Uterus (tissue), 4 donors: ENCODE measurements around the gene MRPS16. TPM values are rescaled to one million over a fixed set of nuclear protein-coding genes. Genes with fewer than 3 reads are reported as not detected.

ENCODE experiments used
- DNase-seq, 2 donors: peaks; one replicate each; pipeline ENCODE4 v3.0.0-alpha.2; 2019 to 2020
- H3K27ac ChIP-seq, 2 donors: fragments of 200-600 bp; sonication (generic); 1 replicate in 1 of 2; 2 replicates in 1 of 2; pipeline ENCODE4 v1.5.1; 2016 to 2018
- H3K27me3 ChIP-seq, 2 donors: fragments of 200-600 bp; sonication (generic); one replicate each; pipeline ENCODE4 v1.5.1; 2018 to 2019; ENCODE audit warnings: control low read depth in 1 of 2
- H3K36me3 ChIP-seq, 2 donors: fragments of 200-600 bp; sonication (generic); one replicate each; pipeline ENCODE4 v1.5.1; 2019; ENCODE audit warnings: control low read depth in 1 of 2
- H3K4me1 ChIP-seq, 2 donors: fragments of 200-600 bp; sonication (generic); one replicate each; pipeline ENCODE4 v1.5.1; 2018 to 2019; ENCODE audit warnings: control low read depth in 1 of 2
- H3K4me3 ChIP-seq, 2 donors: fragments of 200-600 bp; sonication (generic); 1 replicate in 1 of 2; 2 replicates in 1 of 2; pipeline ENCODE4 v1.5.1; 2018 to 2019; ENCODE audit warnings: mild to moderate bottlenecking in 1 of 2
- H3K9me3 ChIP-seq, 2 donors: fragments of 200-600 bp; sonication (generic); one replicate each; pipeline ENCODE4 v1.5.1; 2019; ENCODE audit warnings: control low read depth in 1 of 2
- POLR2A ChIP-seq, 2 donors: fragments of 450-650 bp; IDR thresholded peaks; one replicate each; pipeline ENCODE4 v1.6.1; 2016; ENCODE audit warnings: antibody characterized with exemption in 2 of 2, mild to moderate bottlenecking in 1 of 2, moderate library complexity in 1 of 2
- intact Hi-C: fragments of 100-400 bp; cut with DNase I; formaldehyde crosslinking; loops from one replicate; pipeline ENCODE4 v1.15.1; 2023; ENCODE audit warnings: low total_unique reads
- small RNA-seq: library from RNA; depleted of rRNA; stranded (forward); fragments of <200 nt; gene quantifications from one replicate; pipeline ENCODE3, GENCODE V24; 2016
- total RNA-seq, 4 donors: library from RNA; depleted of rRNA in 3 of 4; stranded (reverse); fragments of >200 nt in 3 of 4; gene quantifications; one replicate each; pipeline versions ENCODE4 v1.1.0 to v1.2.4, GENCODE V29; 2014 to 2023
- TF ChIP-seq, protein P1 (sequence below), 4 experiments: fragments of 200-600 bp in 2 of 4; fragments of 450-650 bp in 2 of 4; sonication (generic) in 2 of 4; IDR thresholded peaks; one replicate each; pipeline ENCODE4 v1.5.1; 2016 to 2019; ENCODE audit warnings: antibody characterized with exemption in 4 of 4, mild to moderate bottlenecking in 2 of 4, moderate library complexity in 1 of 4
- donor health status: DM: yes; HTN: yes; CAD: no.

Gene MRPS16
- total RNA-seq, 4 donors from 2014 or later: 6.8 to 67.7 (median 54.0) TPM

DNA sequence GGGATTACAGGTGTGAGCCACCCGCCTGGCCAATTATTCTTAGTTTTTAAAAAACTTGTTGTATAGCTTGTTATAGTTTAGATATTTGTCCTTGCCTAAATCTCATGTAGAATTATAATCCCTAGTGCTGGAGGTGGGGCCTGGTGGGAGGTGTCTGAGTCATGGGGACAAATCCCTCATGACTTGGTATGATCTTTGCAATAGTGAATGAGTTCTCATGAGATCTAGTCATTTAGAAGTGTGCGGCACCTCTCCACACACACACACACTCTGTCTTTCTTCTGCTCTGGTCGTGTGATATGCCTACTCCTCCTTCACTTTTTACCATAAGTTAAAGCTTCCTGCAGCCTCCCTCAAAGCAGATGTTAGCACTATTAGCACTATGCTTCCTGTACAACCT, 47.4 kb downstream of the MRPS16 start:
- no peaks in the 10 kb centered on the region for H3K36me3 ChIP-seq

More for the DNA sequence above, 47.4 kb downstream of the MRPS16 start:
- H3K27ac ChIP-seq: no peak overlapping the region
- no peak for DNase-seq
- no peaks in the 10 kb centered on the region for H3K27me3 ChIP-seq
- intact Hi-C loops: no loop called here
- no peaks in the 10 kb centered on the region for H3K4me1 ChIP-seq
- H3K9me3 ChIP-seq: no peaks in the 10 kb centered on the region
- no peak for TF ChIP-seq POLR2A (IDR thresholded peaks at IDR 0.05)
- TF ChIP-seq, protein P1, sequence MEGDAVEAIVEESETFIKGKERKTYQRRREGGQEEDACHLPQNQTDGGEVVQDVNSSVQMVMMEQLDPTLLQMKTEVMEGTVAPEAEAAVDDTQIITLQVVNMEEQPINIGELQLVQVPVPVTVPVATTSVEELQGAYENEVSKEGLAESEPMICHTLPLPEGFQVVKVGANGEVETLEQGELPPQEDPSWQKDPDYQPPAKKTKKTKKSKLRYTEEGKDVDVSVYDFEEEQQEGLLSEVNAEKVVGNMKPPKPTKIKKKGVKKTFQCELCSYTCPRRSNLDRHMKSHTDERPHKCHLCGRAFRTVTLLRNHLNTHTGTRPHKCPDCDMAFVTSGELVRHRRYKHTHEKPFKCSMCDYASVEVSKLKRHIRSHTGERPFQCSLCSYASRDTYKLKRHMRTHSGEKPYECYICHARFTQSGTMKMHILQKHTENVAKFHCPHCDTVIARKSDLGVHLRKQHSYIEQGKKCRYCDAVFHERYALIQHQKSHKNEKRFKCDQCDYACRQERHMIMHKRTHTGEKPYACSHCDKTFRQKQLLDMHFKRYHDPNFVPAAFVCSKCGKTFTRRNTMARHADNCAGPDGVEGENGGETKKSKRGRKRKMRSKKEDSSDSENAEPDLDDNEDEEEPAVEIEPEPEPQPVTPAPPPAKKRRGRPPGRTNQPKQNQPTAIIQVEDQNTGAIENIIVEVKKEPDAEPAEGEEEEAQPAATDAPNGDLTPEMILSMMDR (IDR thresholded peaks at IDR 0.05): no peak
- H3K4me3 ChIP-seq: no peak overlapping the region

Small RNA genes lying within 50 kb of the gene (small RNA-seq; reads per million reads assigned to genes)
- gene RNU6-833P: not detected

Other genes with a start within 250 kb of the MRPS16 start
- 100 to 1,000 TPM in 1 of 4 donors, 10 to 100 TPM in 3; 17.7 to 154 (median 31.2) TPM for gene P4HA1, start 155.8 kb downstream of the MRPS16 start, total RNA-seq
- gene NUDT13, start 142.2 kb downstream of the MRPS16 start, total RNA-seq: 1 to 10 TPM in 2 of 4 donors, under 1 TPM in 1, not detected in 1; 0.51 to 1.8 (median 1.1) TPM
- 10 to 100 TPM; 18.4 to 37.8 (median 36.0) TPM for gene ECD, start 84.6 kb downstream of the MRPS16 start, total RNA-seq
- 10 to 100 TPM; 11.0 to 37.4 (median 19.0) TPM for gene FAM149B1, start 84.5 kb downstream of the MRPS16 start, total RNA-seq
- 10 to 100 TPM in 3 of 4 donors, 1 to 10 TPM in 1; 8.2 to 45.3 (median 19.3) TPM for gene DNAJC9, start 5.4 kb downstream of the MRPS16 start, total RNA-seq
- 10 to 100 TPM in 1 of 4 donors, 1 to 10 TPM in 3; 1.5 to 11.3 (median 3.0) TPM for gene CFAP70, start 106.2 kb upstream of the MRPS16 start, total RNA-seq
- 100 to 1,000 TPM in 1 of 4 donors, 10 to 100 TPM in 3; 42.3 to 106 (median 65.6) TPM for gene ANXA7, start 161.4 kb upstream of the MRPS16 start, total RNA-seq
- gene MSS51, start 180.9 kb upstream of the MRPS16 start, total RNA-seq: 1 to 10 TPM in 2 of 4 donors, under 1 TPM in 1, not detected in 1; 0.51 to 7.3 (median 5.5) TPM
- gene PPP3CB, start 243.4 kb upstream of the MRPS16 start, total RNA-seq: 10 to 100 TPM; 40.0 to 80.5 (median 70.1) TPM